ENCODE measurements around the gene MGST3.

GRCh38 chr1:165639821-165640623 lies 9.0 kb downstream of the MGST3 start:
- no peak for TF ChIP-seq POLR2AphosphoS5 (IDR thresholded peaks at IDR 0.05; ENCODE audit: borderline replicate concordance, low read depth, low read length)
- TF ChIP-seq EZH2 (IDR thresholded peaks at IDR 0.05), result no peak
- TF ChIP-seq FOXP2 (optimal IDR thresholded peaks at IDR 0.05; ENCODE audit: control extremely low read depth, extremely low read length, insufficient read depth), result no peak
